Measurements from ENCODE around the gene NUP35.

- TF ChIP-seq, protein P1, sequence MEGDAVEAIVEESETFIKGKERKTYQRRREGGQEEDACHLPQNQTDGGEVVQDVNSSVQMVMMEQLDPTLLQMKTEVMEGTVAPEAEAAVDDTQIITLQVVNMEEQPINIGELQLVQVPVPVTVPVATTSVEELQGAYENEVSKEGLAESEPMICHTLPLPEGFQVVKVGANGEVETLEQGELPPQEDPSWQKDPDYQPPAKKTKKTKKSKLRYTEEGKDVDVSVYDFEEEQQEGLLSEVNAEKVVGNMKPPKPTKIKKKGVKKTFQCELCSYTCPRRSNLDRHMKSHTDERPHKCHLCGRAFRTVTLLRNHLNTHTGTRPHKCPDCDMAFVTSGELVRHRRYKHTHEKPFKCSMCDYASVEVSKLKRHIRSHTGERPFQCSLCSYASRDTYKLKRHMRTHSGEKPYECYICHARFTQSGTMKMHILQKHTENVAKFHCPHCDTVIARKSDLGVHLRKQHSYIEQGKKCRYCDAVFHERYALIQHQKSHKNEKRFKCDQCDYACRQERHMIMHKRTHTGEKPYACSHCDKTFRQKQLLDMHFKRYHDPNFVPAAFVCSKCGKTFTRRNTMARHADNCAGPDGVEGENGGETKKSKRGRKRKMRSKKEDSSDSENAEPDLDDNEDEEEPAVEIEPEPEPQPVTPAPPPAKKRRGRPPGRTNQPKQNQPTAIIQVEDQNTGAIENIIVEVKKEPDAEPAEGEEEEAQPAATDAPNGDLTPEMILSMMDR (conservative IDR thresholded peaks at IDR 0.05; ENCODE audit: low read depth, low read length) = no peak
- TF ChIP-seq RAD21 (IDR thresholded peaks at IDR 0.05; ENCODE audit: low read length) (no peak), RCOR1 (IDR thresholded peaks at IDR 0.05; ENCODE audit: insufficient replicate concordance, low read length) (no peak), MXI1 (IDR thresholded peaks at IDR 0.05; ENCODE audit: borderline replicate concordance, low read depth, low read length) (no peak), POLR2A (IDR thresholded peaks at IDR 0.05; ENCODE audit: low read depth, low read length) (no peak), MAFK (IDR thresholded peaks at IDR 0.05; ENCODE audit: low read depth, low read length) (no peak), USF2 (IDR thresholded peaks at IDR 0.05; ENCODE audit: low read depth, low read length) (no peak), SMC3 (IDR thresholded peaks at IDR 0.05; ENCODE audit: low read depth, low read length) (no peak), BHLHE40 (IDR thresholded peaks at IDR 0.05; ENCODE audit: low read depth, low read length) (no peak), CHD1 (IDR thresholded peaks at IDR 0.05; ENCODE audit: low read depth, low read length) (no peak), NFE2L2 (IDR thresholded peaks at IDR 0.05; ENCODE audit: low read depth, low read length) (no peak)
- TF ChIP-seq, protein P2, sequence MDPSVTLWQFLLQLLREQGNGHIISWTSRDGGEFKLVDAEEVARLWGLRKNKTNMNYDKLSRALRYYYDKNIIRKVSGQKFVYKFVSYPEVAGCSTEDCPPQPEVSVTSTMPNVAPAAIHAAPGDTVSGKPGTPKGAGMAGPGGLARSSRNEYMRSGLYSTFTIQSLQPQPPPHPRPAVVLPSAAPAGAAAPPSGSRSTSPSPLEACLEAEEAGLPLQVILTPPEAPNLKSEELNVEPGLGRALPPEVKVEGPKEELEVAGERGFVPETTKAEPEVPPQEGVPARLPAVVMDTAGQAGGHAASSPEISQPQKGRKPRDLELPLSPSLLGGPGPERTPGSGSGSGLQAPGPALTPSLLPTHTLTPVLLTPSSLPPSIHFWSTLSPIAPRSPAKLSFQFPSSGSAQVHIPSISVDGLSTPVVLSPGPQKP (IDR thresholded peaks at IDR 0.05; ENCODE audit: borderline replicate concordance, low read depth, low read length) = no peak
Observed at GRCh38 chr2:183089192-183089851, 34.9 kb upstream of the NUP35 start.
